K562 (cell line): Measurements from ENCODE around the gene TREM1. TPM values are rescaled to one million over a fixed set of nuclear protein-coding genes. Genes with fewer than 3 reads are reported as not detected.

Experiments
- ILK ChIP-seq: fragments of 450-650 bp; IDR thresholded peaks from 2 replicates; pipeline ENCODE4 v1.6.1; 2016; ENCODE audit warnings: missing genetic modification characterization, low read depth, mild to moderate bottlenecking, missing compliant biosample characterization, moderate library complexity, borderline replicate concordance
- KAT8 ChIP-seq: fragments of 450-650 bp; IDR thresholded peaks from 2 replicates; pipeline ENCODE4 v1.6.1; 2016; ENCODE audit warnings: low read depth, mild to moderate bottlenecking
- MCM2 ChIP-seq: fragments of 450-650 bp; IDR thresholded peaks from 2 replicates; pipeline ENCODE4 v1.6.1; 2017; ENCODE audit warnings: low read depth, mild to moderate bottlenecking
- MYBL2 ChIP-seq, 2 experiments: fragments of 450-650 bp in 1 of 2; sonication (generic) in 1 of 2; formaldehyde crosslinking in 1 of 2; IDR thresholded peaks; 2 replicates each; pipeline versions ENCODE4 v1.6.1 to v1.8.1; 2017 to 2022; ENCODE audit warnings: borderline replicate concordance in 1 of 2, inconsistent platforms in 1 of 2, low read depth in 1 of 2, mild to moderate bottlenecking in 1 of 2, missing genetic modification reagents in 1 of 2, moderate library complexity in 1 of 2
- NEUROD1 ChIP-seq: fragments of 150-350 bp; IDR thresholded peaks from 2 replicates; pipeline ENCODE4 v1.6.1; 2014; ENCODE audit warnings: borderline replicate concordance, low read length, low read depth; ENCODE audit not compliant: partially characterized antibody
- PURB ChIP-seq: sonication (generic); formaldehyde crosslinking; IDR thresholded peaks from 2 replicates; pipeline ENCODE4 v1.9.0; 2021; ENCODE audit warnings: low read depth, mild to moderate bottlenecking, missing genetic modification reagents
- RCOR1 ChIP-seq, 2 experiments: IDR thresholded peaks; 2 replicates each; pipeline ENCODE4 v1.6.1; 2012; ENCODE audit warnings: low read depth in 2 of 2, low read length in 2 of 2, borderline replicate concordance in 1 of 2, improper control_type of control experiment in 1 of 2
- SMARCA4 ChIP-seq: fragments of 450-650 bp; IDR thresholded peaks from 2 replicates; pipeline ENCODE4 v1.6.1; 2016
- SMARCC2 ChIP-seq: fragments of 450-650 bp; IDR thresholded peaks from 2 replicates; pipeline ENCODE4 v1.6.1; 2017; ENCODE audit warnings: antibody characterized with exemption, moderate library complexity, mild to moderate bottlenecking, low read depth
- TARDBP ChIP-seq: fragments of 450-650 bp; IDR thresholded peaks from 2 replicates; pipeline ENCODE4 v1.6.1; 2016
- TBP ChIP-seq: optimal IDR thresholded peaks from 2 replicates; pipeline ENCODE3; 2011; ENCODE audit warnings: low read depth, low read length, improper control_type of control experiment
- TCFL5 ChIP-seq: fragments of 250-450 bp; sonication (Bioruptor Pico); conservative IDR thresholded peaks from 2 replicates; pipeline ENCODE4 v1.6.1; 2021; ENCODE audit warnings: mild to moderate bottlenecking, moderate library complexity, matching md5 sums
- ZNF232 ChIP-seq: sonication (generic); formaldehyde crosslinking; IDR thresholded peaks from 2 replicates; pipeline ENCODE4 v1.8.0; 2022; ENCODE audit warnings: mild to moderate bottlenecking, missing genetic modification reagents
- ZNF347 ChIP-seq: fragments of 450-650 bp; formaldehyde crosslinking; IDR thresholded peaks from 2 replicates; pipeline ENCODE4 v1.4.0; 2020; ENCODE audit warnings: low read depth, mild to moderate bottlenecking, moderate library complexity
- ZNF57 ChIP-seq: fragments of 450-650 bp; formaldehyde crosslinking; IDR thresholded peaks from 2 replicates; pipeline ENCODE4 v1.4.0; 2020; ENCODE audit warnings: mild to moderate bottlenecking, moderate library complexity
- ZNF764 ChIP-seq: fragments of 250-450 bp; sonication (Bioruptor Pico); IDR thresholded peaks from 2 replicates; pipeline ENCODE4 v1.4.0; 2020; ENCODE audit warnings: low read depth, mild to moderate bottlenecking, moderate library complexity
- ZNF830 ChIP-seq: fragments of 250-450 bp; sonication (Bioruptor Pico); IDR thresholded peaks from 2 replicates; pipeline ENCODE4 v1.5.0; 2021; ENCODE audit warnings: mild to moderate bottlenecking
- polyA plus RNA-seq, 8 experiments: library from polyadenylated mRNA; depleted of rRNA in 4 of 8; stranded (reverse) in 5 of 8; unstranded in 3 of 8; fragments of >200 nt; fragmentation: Nextera tagmentation in 2 of 8; fragmentation: Illumina TruSeq in 1 of 8; extraction: Ambion mirVana in 2 of 8; extraction: Trizol in 1 of 8; gene quantifications; 2 replicates each; pipeline versions ENCODE4 v1.2.1 to v1.2.3, GENCODE V29; 2011 to 2014; ENCODE audit warnings: inconsistent platforms in 1 of 8, missing spikeins in 1 of 8
- total RNA-seq, 7 experiments: library from RNA; depleted of rRNA in 6 of 7; stranded (reverse); fragments of >200 nt in 6 of 7; fragmentation: Illumina TruSeq in 2 of 7; extraction: Trizol in 2 of 7; gene quantifications; 2 replicates each; pipeline versions ENCODE4 v1.2.1 to v1.2.3, GENCODE V29; 2011 to 2021; ENCODE audit warnings: low replicate concordance in 1 of 7
- TF ChIP-seq, protein P1 (sequence below): sonication (generic); formaldehyde crosslinking; IDR thresholded peaks from 2 replicates; pipeline ENCODE4 v1.9.0; 2022; ENCODE audit warnings: mild to moderate bottlenecking, missing genetic modification reagents
- TF ChIP-seq, protein P2 (sequence below), 3 experiments: IDR thresholded peaks in 2 of 3; conservative IDR thresholded peaks in 1 of 3; 2 replicates each; pipeline ENCODE4 v1.5.1; 2011 to 2012; ENCODE audit warnings: low read length in 3 of 3, mild to moderate bottlenecking in 3 of 3, control low read depth in 2 of 3, improper control_type of control experiment in 1 of 3, inconsistent platforms in 1 of 3, low read depth in 1 of 3, mixed read lengths in 1 of 3, moderate library complexity in 1 of 3; ENCODE audit not compliant: insufficient read depth in 2 of 3
- TF ChIP-seq, protein P3 (sequence below): fragments of 200-400 bp; formaldehyde crosslinking; IDR thresholded peaks from 2 replicates; pipeline ENCODE4 v1.6.1; 2017; ENCODE audit warnings: mild to moderate bottlenecking, low read depth, low read length, moderate library complexity
- TF ChIP-seq, protein P4 (sequence below): sonication (generic); formaldehyde crosslinking; IDR thresholded peaks from 2 replicates; pipeline ENCODE4 v1.8.1; 2023; ENCODE audit warnings: mild to moderate bottlenecking, missing genetic modification reagents

TREM1 gene
- total and polyA plus RNA-seq, 9 of the 15 experiments (the other 6 are each of a cell fraction or from before 2014, with no cell fraction given) = not detected

DNA sequence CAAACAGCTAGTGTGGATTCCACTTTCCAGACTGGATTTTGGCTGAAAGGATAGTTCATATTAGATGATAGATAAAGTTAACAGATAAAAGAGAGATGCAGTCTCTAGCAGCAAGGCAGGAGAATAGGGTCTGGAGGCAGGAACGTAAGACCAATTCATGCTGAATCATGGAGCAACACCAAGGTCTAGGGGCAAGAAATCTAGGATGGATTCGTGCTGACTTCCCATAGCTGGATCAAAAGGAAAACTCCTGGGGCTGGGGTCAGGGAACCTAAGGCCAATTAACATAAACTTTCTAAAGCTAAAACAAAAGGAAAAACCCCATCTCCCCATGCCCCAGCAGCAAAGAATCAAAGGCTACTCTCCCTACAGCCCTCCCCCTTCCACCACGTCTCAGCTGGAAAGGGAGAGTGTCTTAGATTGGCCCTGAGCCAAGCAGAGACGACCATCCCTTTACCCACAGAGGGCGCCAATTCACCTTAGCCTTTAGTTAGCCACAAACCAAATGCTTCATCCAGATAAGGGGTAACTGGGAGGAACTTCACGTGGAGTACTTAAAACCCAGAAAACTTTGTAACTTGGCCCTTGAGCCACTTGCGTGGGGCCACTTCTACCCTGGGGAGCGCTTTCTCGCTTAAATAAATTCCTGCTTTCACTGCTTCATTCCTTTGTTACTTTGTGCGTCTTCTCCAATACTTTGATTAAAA lies 7.6 kb downstream of the TREM1 start (continued):
- TF ChIP-seq TARDBP = 0 out of 2 replicates have a peak, but pooled peaks have one; percentile 58
- no peak for TF ChIP-seq ZNF764 (CRISPR knock-in tag)
- TF ChIP-seq SMARCC2 = peak; percentile 66; the same call in 1 of the 2 replicates
- peak; percentile 29 for TF ChIP-seq NEUROD1
- TF ChIP-seq ILK = no peak
- TF ChIP-seq PURB (CRISPR knock-in tag) = no peak
- TF ChIP-seq TBP = peak; percentile 36
- TF ChIP-seq, protein P1, sequence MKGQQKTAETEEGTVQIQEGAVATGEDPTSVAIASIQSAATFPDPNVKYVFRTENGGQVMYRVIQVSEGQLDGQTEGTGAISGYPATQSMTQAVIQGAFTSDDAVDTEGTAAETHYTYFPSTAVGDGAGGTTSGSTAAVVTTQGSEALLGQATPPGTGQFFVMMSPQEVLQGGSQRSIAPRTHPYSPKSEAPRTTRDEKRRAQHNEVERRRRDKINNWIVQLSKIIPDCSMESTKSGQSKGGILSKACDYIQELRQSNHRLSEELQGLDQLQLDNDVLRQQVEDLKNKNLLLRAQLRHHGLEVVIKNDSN (CRISPR knock-in tag) = no peak
- no peak for TF ChIP-seq KAT8
- TF ChIP-seq MYBL2 (IDR thresholded peaks at IDR 0.05; ENCODE audit: low read depth) = no peak
- no peak for TF ChIP-seq MYBL2 (CRISPR knock-in tag; IDR thresholded peaks at IDR 0.05; ENCODE audit: borderline replicate concordance)
- TF ChIP-seq ZNF57 (CRISPR knock-in tag) = no peak
- TF ChIP-seq ZNF232 (CRISPR knock-in tag) = no peak
- peak; percentile 89 for TF ChIP-seq SMARCA4
- TF ChIP-seq ZNF830 (CRISPR knock-in tag) = no peak
- peak; percentile 72 to 95; a peak in 3 of 4 replicates for TF ChIP-seq RCOR1 (IDR thresholded peaks at IDR 0.05; ENCODE audit: borderline replicate concordance in 1 of 2, low read depth in 2 of 2, low read length in 2 of 2)
- TF ChIP-seq, protein P2, sequence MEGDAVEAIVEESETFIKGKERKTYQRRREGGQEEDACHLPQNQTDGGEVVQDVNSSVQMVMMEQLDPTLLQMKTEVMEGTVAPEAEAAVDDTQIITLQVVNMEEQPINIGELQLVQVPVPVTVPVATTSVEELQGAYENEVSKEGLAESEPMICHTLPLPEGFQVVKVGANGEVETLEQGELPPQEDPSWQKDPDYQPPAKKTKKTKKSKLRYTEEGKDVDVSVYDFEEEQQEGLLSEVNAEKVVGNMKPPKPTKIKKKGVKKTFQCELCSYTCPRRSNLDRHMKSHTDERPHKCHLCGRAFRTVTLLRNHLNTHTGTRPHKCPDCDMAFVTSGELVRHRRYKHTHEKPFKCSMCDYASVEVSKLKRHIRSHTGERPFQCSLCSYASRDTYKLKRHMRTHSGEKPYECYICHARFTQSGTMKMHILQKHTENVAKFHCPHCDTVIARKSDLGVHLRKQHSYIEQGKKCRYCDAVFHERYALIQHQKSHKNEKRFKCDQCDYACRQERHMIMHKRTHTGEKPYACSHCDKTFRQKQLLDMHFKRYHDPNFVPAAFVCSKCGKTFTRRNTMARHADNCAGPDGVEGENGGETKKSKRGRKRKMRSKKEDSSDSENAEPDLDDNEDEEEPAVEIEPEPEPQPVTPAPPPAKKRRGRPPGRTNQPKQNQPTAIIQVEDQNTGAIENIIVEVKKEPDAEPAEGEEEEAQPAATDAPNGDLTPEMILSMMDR (IDR thresholded peaks at IDR 0.05 in 2 of 3, conservative IDR thresholded peaks at IDR 0.05 in 1 of 3; ENCODE audit: insufficient read depth in 2 of 3, low read depth in 1 of 3, low read length in 3 of 3) = peak; percentile 87 to 94 (median 90)
- no peak for TF ChIP-seq MCM2
- TF ChIP-seq, protein P3, sequence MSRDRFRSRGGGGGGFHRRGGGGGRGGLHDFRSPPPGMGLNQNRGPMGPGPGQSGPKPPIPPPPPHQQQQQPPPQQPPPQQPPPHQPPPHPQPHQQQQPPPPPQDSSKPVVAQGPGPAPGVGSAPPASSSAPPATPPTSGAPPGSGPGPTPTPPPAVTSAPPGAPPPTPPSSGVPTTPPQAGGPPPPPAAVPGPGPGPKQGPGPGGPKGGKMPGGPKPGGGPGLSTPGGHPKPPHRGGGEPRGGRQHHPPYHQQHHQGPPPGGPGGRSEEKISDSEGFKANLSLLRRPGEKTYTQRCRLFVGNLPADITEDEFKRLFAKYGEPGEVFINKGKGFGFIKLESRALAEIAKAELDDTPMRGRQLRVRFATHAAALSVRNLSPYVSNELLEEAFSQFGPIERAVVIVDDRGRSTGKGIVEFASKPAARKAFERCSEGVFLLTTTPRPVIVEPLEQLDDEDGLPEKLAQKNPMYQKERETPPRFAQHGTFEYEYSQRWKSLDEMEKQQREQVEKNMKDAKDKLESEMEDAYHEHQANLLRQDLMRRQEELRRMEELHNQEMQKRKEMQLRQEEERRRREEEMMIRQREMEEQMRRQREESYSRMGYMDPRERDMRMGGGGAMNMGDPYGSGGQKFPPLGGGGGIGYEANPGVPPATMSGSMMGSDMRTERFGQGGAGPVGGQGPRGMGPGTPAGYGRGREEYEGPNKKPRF = no peak
- TF ChIP-seq, protein P4, sequence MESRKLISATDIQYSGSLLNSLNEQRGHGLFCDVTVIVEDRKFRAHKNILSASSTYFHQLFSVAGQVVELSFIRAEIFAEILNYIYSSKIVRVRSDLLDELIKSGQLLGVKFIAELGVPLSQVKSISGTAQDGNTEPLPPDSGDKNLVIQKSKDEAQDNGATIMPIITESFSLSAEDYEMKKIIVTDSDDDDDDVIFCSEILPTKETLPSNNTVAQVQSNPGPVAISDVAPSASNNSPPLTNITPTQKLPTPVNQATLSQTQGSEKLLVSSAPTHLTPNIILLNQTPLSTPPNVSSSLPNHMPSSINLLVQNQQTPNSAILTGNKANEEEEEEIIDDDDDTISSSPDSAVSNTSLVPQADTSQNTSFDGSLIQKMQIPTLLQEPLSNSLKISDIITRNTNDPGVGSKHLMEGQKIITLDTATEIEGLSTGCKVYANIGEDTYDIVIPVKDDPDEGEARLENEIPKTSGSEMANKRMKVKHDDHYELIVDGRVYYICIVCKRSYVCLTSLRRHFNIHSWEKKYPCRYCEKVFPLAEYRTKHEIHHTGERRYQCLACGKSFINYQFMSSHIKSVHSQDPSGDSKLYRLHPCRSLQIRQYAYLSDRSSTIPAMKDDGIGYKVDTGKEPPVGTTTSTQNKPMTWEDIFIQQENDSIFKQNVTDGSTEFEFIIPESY (CRISPR knock-in tag) = peak; percentile 35; the same call in 1 of the 2 replicates
- TF ChIP-seq ZNF347 (CRISPR knock-in tag) = no peak
- TF ChIP-seq TCFL5 (CRISPR knock-in tag) = no peak
